ENCODE measurements around the gene CHRNB2. TPM values are rescaled to one million over a fixed set of nuclear protein-coding genes. Genes with fewer than 3 reads are reported as not detected.

Gene CHRNB2
- total RNA-seq, 1 experiment from 2014 or later, result 0.21 TPM

DNA sequence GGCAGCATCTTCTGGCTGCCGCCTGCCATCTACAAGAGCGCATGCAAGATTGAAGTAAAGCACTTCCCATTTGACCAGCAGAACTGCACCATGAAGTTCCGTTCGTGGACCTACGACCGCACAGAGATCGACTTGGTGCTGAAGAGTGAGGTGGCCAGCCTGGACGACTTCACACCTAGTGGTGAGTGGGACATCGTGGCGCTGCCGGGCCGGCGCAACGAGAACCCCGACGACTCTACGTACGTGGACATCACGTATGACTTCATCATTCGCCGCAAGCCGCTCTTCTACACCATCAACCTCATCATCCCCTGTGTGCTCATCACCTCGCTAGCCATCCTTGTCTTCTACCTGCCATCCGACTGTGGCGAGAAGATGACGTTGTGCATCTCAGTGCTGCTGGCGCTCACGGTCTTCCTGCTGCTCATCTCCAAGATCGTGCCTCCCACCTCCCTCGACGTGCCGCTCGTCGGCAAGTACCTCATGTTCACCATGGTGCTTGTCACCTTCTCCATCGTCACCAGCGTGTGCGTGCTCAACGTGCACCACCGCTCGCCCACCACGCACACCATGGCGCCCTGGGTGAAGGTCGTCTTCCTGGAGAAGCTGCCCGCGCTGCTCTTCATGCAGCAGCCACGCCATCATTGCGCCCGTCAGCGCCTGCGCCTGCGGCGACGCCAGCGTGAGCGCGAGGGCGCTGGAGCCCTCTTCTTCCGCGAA, 3.8 kb downstream of the CHRNB2 start:
- H3K27me3 Mint-ChIP-seq (ENCODE audit: insufficient read depth, unreplicated experiment), result peaks cover 51% of the 10 kb centered on the region
- H3K9me3 Mint-ChIP-seq (ENCODE audit: unreplicated experiment), result no peaks in the 10 kb centered on the region
- H3K27ac Mint-ChIP-seq (ENCODE audit: low read depth, unreplicated experiment), result no peak overlapping the region
- TF ChIP-seq, protein P1, sequence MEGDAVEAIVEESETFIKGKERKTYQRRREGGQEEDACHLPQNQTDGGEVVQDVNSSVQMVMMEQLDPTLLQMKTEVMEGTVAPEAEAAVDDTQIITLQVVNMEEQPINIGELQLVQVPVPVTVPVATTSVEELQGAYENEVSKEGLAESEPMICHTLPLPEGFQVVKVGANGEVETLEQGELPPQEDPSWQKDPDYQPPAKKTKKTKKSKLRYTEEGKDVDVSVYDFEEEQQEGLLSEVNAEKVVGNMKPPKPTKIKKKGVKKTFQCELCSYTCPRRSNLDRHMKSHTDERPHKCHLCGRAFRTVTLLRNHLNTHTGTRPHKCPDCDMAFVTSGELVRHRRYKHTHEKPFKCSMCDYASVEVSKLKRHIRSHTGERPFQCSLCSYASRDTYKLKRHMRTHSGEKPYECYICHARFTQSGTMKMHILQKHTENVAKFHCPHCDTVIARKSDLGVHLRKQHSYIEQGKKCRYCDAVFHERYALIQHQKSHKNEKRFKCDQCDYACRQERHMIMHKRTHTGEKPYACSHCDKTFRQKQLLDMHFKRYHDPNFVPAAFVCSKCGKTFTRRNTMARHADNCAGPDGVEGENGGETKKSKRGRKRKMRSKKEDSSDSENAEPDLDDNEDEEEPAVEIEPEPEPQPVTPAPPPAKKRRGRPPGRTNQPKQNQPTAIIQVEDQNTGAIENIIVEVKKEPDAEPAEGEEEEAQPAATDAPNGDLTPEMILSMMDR (IDR thresholded peaks at IDR 0.05; ENCODE audit: unreplicated experiment), result no peak
- intact Hi-C loops (cut with micrococcal nuclease), result no loop called here
- peaks cover 20% of the 10 kb centered on the region for H3K4me1 Mint-ChIP-seq (ENCODE audit: insufficient read depth, unreplicated experiment)
- no peak overlapping the region for H3K4me3 Mint-ChIP-seq (ENCODE audit: unreplicated experiment)
- no peak for DNase-seq (ENCODE audit: unreplicated experiment)
- no TSS peak for BruUV-seq (replicated peaks)
- POLR2A ChIA-PET, result interaction anchor here (0.6 kb wide), 1 partner anchor 56 kb away, joined by 3 read pairs; no protein-coding TSS in a partner anchor
- CTCF ChIA-PET, result no interaction called here
- no peaks in the 10 kb centered on the region for H3K36me3 Mint-ChIP-seq (ENCODE audit: insufficient read depth, unreplicated experiment)

DNA sequence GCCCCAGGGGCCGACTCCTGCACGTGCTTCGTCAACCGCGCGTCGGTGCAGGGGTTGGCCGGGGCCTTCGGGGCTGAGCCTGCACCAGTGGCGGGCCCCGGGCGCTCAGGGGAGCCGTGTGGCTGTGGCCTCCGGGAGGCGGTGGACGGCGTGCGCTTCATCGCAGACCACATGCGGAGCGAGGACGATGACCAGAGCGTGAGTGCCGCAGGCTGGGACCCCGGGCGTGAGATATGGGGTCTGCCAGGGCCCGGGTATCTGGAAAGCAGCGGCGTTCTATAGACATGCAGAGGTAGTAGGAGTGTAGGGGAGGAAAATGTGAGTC, 4.3 kb downstream of the CHRNB2 start:
- CTCF ChIA-PET, result no interaction called here
- no peak for DNase-seq (ENCODE audit: unreplicated experiment)
- Mint-ChIP-seq H3K36me3 (ENCODE audit: insufficient read depth, unreplicated experiment) (no peaks in the 10 kb centered on the region), H3K9me3 (ENCODE audit: unreplicated experiment) (no peaks in the 10 kb centered on the region), H3K27me3 (ENCODE audit: insufficient read depth, unreplicated experiment) (peaks cover 46% of the 10 kb centered on the region), H3K4me1 (ENCODE audit: insufficient read depth, unreplicated experiment) (peaks cover 20% of the 10 kb centered on the region), H3K27ac (ENCODE audit: low read depth, unreplicated experiment) (no peak overlapping the region), H3K4me3 (ENCODE audit: unreplicated experiment) (no peak overlapping the region)
- POLR2A ChIA-PET, result no interaction called here
- BruUV-seq (replicated peaks), result no TSS peak
- intact Hi-C loops (cut with micrococcal nuclease), result no loop called here
- TF ChIP-seq, protein P1 (IDR thresholded peaks at IDR 0.05; ENCODE audit: unreplicated experiment), result no peak

GRCh38 chr1:154572468-154573167, 5.0 kb downstream of the CHRNB2 start:
- peaks cover 16% of the 10 kb centered on the region for H3K4me1 Mint-ChIP-seq (ENCODE audit: insufficient read depth, unreplicated experiment)

GRCh38 chr1:154573168-154573510, 5.6 kb downstream of the CHRNB2 start:
- Mint-ChIP-seq H3K9me3 (ENCODE audit: unreplicated experiment) (no peaks in the 10 kb centered on the region), H3K27me3 (ENCODE audit: insufficient read depth, unreplicated experiment) (peaks cover 34% of the 10 kb centered on the region), H3K36me3 (ENCODE audit: insufficient read depth, unreplicated experiment) (no peaks in the 10 kb centered on the region), H3K27ac (ENCODE audit: low read depth, unreplicated experiment) (no peak overlapping the region), H3K4me1 (ENCODE audit: insufficient read depth, unreplicated experiment) (peaks cover 10% of the 10 kb centered on the region), H3K4me3 (ENCODE audit: unreplicated experiment) (no peak overlapping the region)
- no TSS peak for BruUV-seq (replicated peaks)
- intact Hi-C loops (cut with micrococcal nuclease), result no loop called here
- TF ChIP-seq, protein P1 (IDR thresholded peaks at IDR 0.05; ENCODE audit: unreplicated experiment), result no peak
- CTCF ChIA-PET, result interaction anchor here (0.6 to 1.5 kb wide), 5 partner anchors 13 to 478 kb away, joined by 3 to 9 read pairs (median 3); no protein-coding TSS in a partner anchor
- POLR2A ChIA-PET, result interaction anchor here (0.6 to 1.0 kb wide), 4 partner anchors 53 to 510 kb away, joined by 3 to 4 read pairs (median 4); partner anchors contain the start of gene FLAD1
- no peak for DNase-seq (ENCODE audit: unreplicated experiment)

More at GRCh38 chr1:154572468-154573167, 5.0 kb downstream of the CHRNB2 start:
- Mint-ChIP-seq H3K9me3 (ENCODE audit: unreplicated experiment) (no peaks in the 10 kb centered on the region), H3K27ac (ENCODE audit: low read depth, unreplicated experiment) (no peak overlapping the region), H3K27me3 (ENCODE audit: insufficient read depth, unreplicated experiment) (peaks cover 39% of the 10 kb centered on the region), H3K36me3 (ENCODE audit: insufficient read depth, unreplicated experiment) (no peaks in the 10 kb centered on the region), H3K4me3 (ENCODE audit: unreplicated experiment) (no peak overlapping the region)
- POLR2A ChIA-PET, result interaction anchor here (0.6 kb wide), 3 partner anchors 111 to 509 kb away, joined by 3 to 4 read pairs (median 4); partner anchors contain the start of gene FLAD1
- BruUV-seq (replicated peaks), result no TSS peak
- DNase-seq (ENCODE audit: unreplicated experiment), result no peak
- CTCF ChIA-PET, result interaction anchor here (0.6 to 1.5 kb wide), 5 partner anchors 13 to 478 kb away, joined by 3 to 9 read pairs (median 3); no protein-coding TSS in a partner anchor
- intact Hi-C loops (cut with micrococcal nuclease), result no loop called here
- TF ChIP-seq, protein P1 (IDR thresholded peaks at IDR 0.05; ENCODE audit: unreplicated experiment), result no peak

Measured in MCF 10A (cell line).